ENCODE data around the gene SORCS2. TPM values are rescaled to one million over a fixed set of nuclear protein-coding genes. Genes with fewer than 3 reads are reported as not detected.

SORCS2 gene
- polyA plus RNA-seq, 3 donors: 0.46 to 0.55 TPM; not detected in 1

- Mint-ChIP-seq H3K9me3 (peaks cover 6 to 11% (median 9%) of the 10 kb centered on the region in 7 donors), H3K36me3 (no peaks in the 10 kb centered on the region)
- intact Hi-C loops (cut with micrococcal nuclease): no loop called here
Observed at GRCh38 chr4:7417639-7418038, 225.3 kb downstream of the SORCS2 start.

GRCh38 chr4:7418131-7418943, 226.0 kb downstream of the SORCS2 start:
- Histone ChIP-seq H2AFZ (ENCODE audit: insufficient read depth, low read depth, low read length, poor library complexity, severe bottlenecking) (no peak overlapping the region), H3K9me3 (replicated peaks in 1 of 2; ENCODE audit: control insufficient read depth in 1 of 2, insufficient read depth in 1 of 2, low read length in 2 of 2) (peaks cover 4 to 7% of the 10 kb centered on the region in 2 donors), H4K20me1 (ENCODE audit: insufficient read depth, low read length) (no peaks in the 10 kb centered on the region), H3K27me3 (ENCODE audit: control insufficient read depth in 2 of 2, insufficient read depth in 2 of 2, low read length in 2 of 2) (peaks cover 0 to 5% of the 10 kb centered on the region in 2 donors), H3K4me2 (replicated peaks; ENCODE audit: extremely low read depth, low read length, poor library complexity, severe bottlenecking) (no peak overlapping the region), H3K36me3 (replicated peaks in 1 of 2; ENCODE audit: control insufficient read depth in 1 of 2, insufficient read depth in 2 of 2, low read length in 2 of 2) (no peaks in the 10 kb centered on the region), H3K79me2 (ENCODE audit: insufficient read depth, low read length) (no peaks in the 10 kb centered on the region), H3K4me3 (replicated peaks in 1 of 3; ENCODE audit: low read depth in 2 of 3, low read length in 3 of 3) (no peak overlapping the region), H3K9ac (ENCODE audit: insufficient read depth, low read length, poor library complexity, severe bottlenecking) (no peak overlapping the region), H3K4me1 (ENCODE audit: control insufficient read depth in 1 of 2, insufficient read depth in 2 of 2, low read length in 2 of 2) (no peaks in the 10 kb centered on the region), H3K27ac (ENCODE audit: low read depth in 1 of 2, low read length in 2 of 2) (no peak overlapping the region)
- H3K36me3 Mint-ChIP-seq: no peaks in the 10 kb centered on the region
- WGBS (ENCODE audit: insufficient coverage): 92% methylated on average over 9 of the region's 15 CpGs
- no peak for TF ChIP-seq CTCF (IDR thresholded peaks at IDR 0.05)
- DNase-seq: no peak
- H3K4me1 Mint-ChIP-seq: no peaks in the 10 kb centered on the region
- intact Hi-C loops (cut with micrococcal nuclease): no loop called here
- peaks cover 6 to 11% (median 9%) of the 10 kb centered on the region in 7 donors for H3K9me3 Mint-ChIP-seq
- H3K27me3 Mint-ChIP-seq (ENCODE audit: low read depth in 3 of 3): peaks cover 14 to 15% (median 15%) of the 10 kb centered on the region in 3 donors
- H3K4me3 Mint-ChIP-seq: no peak overlapping the region
- no peak overlapping the region for H3K27ac Mint-ChIP-seq

More at GRCh38 chr4:7417639-7418038, 225.3 kb downstream of the SORCS2 start:
- Mint-ChIP-seq H3K4me1 (no peaks in the 10 kb centered on the region), H3K4me3 (no peak overlapping the region), H3K27ac (no peak overlapping the region), H3K27me3 (ENCODE audit: low read depth in 3 of 3) (peaks cover 15% of the 10 kb centered on the region in 3 donors)
- Histone ChIP-seq H3K36me3 (replicated peaks in 1 of 2; ENCODE audit: control insufficient read depth in 1 of 2, insufficient read depth in 2 of 2, low read length in 2 of 2) (no peaks in the 10 kb centered on the region), H3K4me1 (ENCODE audit: control insufficient read depth in 1 of 2, insufficient read depth in 2 of 2, low read length in 2 of 2) (no peaks in the 10 kb centered on the region), H3K79me2 (ENCODE audit: insufficient read depth, low read length) (no peaks in the 10 kb centered on the region), H3K9ac (ENCODE audit: insufficient read depth, low read length, poor library complexity, severe bottlenecking) (no peak overlapping the region), H3K27ac (ENCODE audit: low read depth in 1 of 2, low read length in 2 of 2) (no peak overlapping the region), H3K4me3 (replicated peaks in 1 of 3; ENCODE audit: low read depth in 2 of 3, low read length in 3 of 3) (no peak overlapping the region), H3K27me3 (ENCODE audit: control insufficient read depth in 2 of 2, insufficient read depth in 2 of 2, low read length in 2 of 2) (peaks cover 0 to 5% of the 10 kb centered on the region in 2 donors), H3K9me3 (replicated peaks in 1 of 2; ENCODE audit: control insufficient read depth in 1 of 2, insufficient read depth in 1 of 2, low read length in 2 of 2) (peaks cover 4 to 7% of the 10 kb centered on the region in 2 donors), H4K20me1 (ENCODE audit: insufficient read depth, low read length) (no peaks in the 10 kb centered on the region), H2AFZ (ENCODE audit: insufficient read depth, low read depth, low read length, poor library complexity, severe bottlenecking) (no peak overlapping the region), H3K4me2 (replicated peaks; ENCODE audit: extremely low read depth, low read length, poor library complexity, severe bottlenecking) (no peak overlapping the region)
- TF ChIP-seq CTCF (IDR thresholded peaks at IDR 0.05): no peak
- no peak for DNase-seq
- WGBS (ENCODE audit: insufficient coverage): 89% methylated on average over 9 of the region's 9 CpGs

Data from CD14-positive monocyte (primary cell).